ENCODE measurements around the gene CDH2. TPM values are rescaled to one million over a fixed set of nuclear protein-coding genes. Genes with fewer than 3 reads are reported as not detected.
A peak's percentile ranks its signal among the peaks of the same experiment; 100 is the strongest.

The CDH2 gene
- total and polyA plus RNA-seq, 10 donors: 0.96 to 40.2 (median 24.6) TPM

DNA sequence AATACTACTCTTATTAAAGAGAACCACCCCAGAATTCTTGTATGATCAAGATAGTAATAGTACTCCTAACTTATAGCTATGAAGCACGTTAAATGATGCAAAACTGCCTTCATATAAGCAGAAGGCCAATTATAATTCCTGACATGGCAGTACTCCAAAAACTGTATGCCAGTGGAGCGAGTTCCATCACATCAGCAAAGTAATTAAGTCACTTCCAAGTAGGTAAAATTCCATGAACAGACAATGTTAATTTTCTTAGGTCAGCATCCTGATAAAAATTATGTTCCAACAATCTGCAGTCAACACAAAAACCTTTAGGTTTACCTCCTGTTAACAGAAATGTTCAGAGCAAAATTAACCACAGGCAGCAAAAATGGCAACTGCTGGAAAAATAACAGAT lies 136.7 kb downstream of the CDH2 start:
- Histone ChIP-seq H3K9me3 (no peaks in the 10 kb centered on the region), H3K4me3 (no peak overlapping the region), H3K4me1 (peaks cover 0 to 4% (median 0%) of the 10 kb centered on the region in 6 donors), H3K27ac (no peak overlapping the region), H3K27me3 (replicated peaks in 1 of 7) (no peaks in the 10 kb centered on the region), H3K36me3 (no peaks in the 10 kb centered on the region)
- 53 to 75% (median 71%) methylated on average over 2 of the region's 2 CpGs for WGBS, 5 donors
- intact Hi-C loops (cut with DNase I; ENCODE audit: low total_unique reads): no loop called here
- DNase-seq: no peak
- TF ChIP-seq POLR2AphosphoS5 (IDR thresholded peaks at IDR 0.05): no peak

DNA sequence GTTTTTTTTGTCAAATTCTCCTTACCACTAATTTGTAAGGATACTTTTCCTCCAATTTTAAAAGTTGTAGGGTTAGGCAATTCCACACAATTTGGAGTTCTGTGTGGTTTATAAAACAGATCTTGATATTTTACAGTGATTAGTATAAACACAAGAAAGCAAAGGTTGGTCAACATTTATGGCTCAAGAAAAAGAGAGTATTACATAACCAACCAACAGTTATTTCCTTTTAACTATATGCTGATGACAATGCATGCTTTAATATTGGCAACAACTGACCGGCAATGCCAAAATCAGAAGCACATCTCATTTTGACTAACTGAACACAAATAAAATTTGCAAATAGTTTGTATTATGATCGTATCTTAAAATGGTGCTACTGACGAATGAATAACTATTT lies 137.2 kb downstream of the CDH2 start:
- no peaks in the 10 kb centered on the region for H3K27me3 ChIP-seq (replicated peaks in 1 of 7)
- TF ChIP-seq, protein P1, sequence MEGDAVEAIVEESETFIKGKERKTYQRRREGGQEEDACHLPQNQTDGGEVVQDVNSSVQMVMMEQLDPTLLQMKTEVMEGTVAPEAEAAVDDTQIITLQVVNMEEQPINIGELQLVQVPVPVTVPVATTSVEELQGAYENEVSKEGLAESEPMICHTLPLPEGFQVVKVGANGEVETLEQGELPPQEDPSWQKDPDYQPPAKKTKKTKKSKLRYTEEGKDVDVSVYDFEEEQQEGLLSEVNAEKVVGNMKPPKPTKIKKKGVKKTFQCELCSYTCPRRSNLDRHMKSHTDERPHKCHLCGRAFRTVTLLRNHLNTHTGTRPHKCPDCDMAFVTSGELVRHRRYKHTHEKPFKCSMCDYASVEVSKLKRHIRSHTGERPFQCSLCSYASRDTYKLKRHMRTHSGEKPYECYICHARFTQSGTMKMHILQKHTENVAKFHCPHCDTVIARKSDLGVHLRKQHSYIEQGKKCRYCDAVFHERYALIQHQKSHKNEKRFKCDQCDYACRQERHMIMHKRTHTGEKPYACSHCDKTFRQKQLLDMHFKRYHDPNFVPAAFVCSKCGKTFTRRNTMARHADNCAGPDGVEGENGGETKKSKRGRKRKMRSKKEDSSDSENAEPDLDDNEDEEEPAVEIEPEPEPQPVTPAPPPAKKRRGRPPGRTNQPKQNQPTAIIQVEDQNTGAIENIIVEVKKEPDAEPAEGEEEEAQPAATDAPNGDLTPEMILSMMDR (IDR thresholded peaks at IDR 0.05 in 8 of 11, conservative IDR thresholded peaks at IDR 0.05 in 3 of 11): no peak
- TF ChIP-seq POLR2A (IDR thresholded peaks at IDR 0.05) (no peak), POLR2AphosphoS5 (IDR thresholded peaks at IDR 0.05) (no peak)
- H3K4me3 ChIP-seq: no peak overlapping the region
- H3K36me3 ChIP-seq: no peaks in the 10 kb centered on the region
- H3K9me3 ChIP-seq: no peaks in the 10 kb centered on the region
- intact Hi-C loops (cut with DNase I; ENCODE audit: low total_unique reads): no loop called here
- no peak for DNase-seq
- peak overlapping the region in 2 of 8 donors; percentile 4 to 17 for H3K27ac ChIP-seq
- H3K4me1 ChIP-seq: peaks cover 0 to 4% (median 0%) of the 10 kb centered on the region in 6 donors
- 78 to 95% (median 79%) methylated on average over 3 of the region's 3 CpGs for WGBS, 5 donors

DNA sequence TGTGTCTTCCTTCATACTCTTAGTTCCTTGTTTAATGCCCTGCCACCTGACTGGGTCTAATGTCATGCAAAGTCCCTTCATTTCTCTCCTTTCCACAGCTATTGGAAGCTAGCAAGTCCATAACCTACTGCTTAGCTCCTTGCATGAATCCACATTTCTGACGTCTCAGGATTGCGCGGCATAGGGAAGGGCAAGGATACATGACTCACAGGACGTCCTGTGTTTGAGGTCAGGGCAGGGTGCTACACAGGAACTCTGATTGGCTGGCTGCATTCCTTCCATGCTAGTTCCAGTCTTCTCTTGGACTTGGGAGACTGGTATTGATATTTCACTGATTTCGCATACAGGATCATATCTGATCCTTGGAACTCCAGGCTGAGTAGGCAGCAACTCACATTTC lies 137.9 kb downstream of the CDH2 start:
- peak in 1 of 3 donors; percentile 44 for TF ChIP-seq POLR2AphosphoS5 (IDR thresholded peaks at IDR 0.05)
- TF ChIP-seq, protein P1 (IDR thresholded peaks at IDR 0.05 in 8 of 11, conservative IDR thresholded peaks at IDR 0.05 in 3 of 11): no peak
- Histone ChIP-seq H3K36me3 (no peaks in the 10 kb centered on the region), H3K27ac (peak overlapping the region in 3 of 8 donors; percentile 4 to 18 (median 17)), H3K9me3 (no peaks in the 10 kb centered on the region), H3K4me3 (no peak overlapping the region), H3K4me1 (peaks cover 0 to 4% (median 0%) of the 10 kb centered on the region in 6 donors), H3K27me3 (replicated peaks in 1 of 7) (no peaks in the 10 kb centered on the region)
- no peak for DNase-seq
- WGBS, 5 donors: 56 to 81% (median 62%) methylated on average over 5 of the region's 5 CpGs
- intact Hi-C loops (cut with DNase I; ENCODE audit: low total_unique reads): no loop called here

DNA sequence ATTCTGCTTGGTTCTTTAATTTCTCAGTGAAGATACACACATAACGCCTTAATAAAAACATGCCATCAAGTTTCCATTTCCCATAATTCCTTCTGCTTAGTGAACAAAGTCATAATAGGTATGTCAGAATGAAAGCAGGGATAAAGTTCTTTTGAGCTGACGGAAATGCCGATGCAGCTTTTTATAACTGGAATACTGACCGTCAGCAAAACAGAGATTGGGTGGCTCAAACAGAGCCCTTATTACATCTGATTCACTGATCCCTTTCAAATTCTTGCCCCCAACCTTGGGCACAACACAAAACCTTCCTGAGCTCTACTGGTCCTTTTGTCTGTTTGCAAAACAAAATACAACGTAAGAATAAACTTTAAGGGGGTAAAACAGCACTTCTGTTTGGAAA lies 140.4 kb downstream of the CDH2 start:
- TF ChIP-seq POLR2A (IDR thresholded peaks at IDR 0.05) (no peak), POLR2AphosphoS5 (IDR thresholded peaks at IDR 0.05) (no peak)
- TF ChIP-seq, protein P1 (IDR thresholded peaks at IDR 0.05 in 8 of 11, conservative IDR thresholded peaks at IDR 0.05 in 3 of 11): no peak
- no peak for DNase-seq
- Histone ChIP-seq H3K27me3 (replicated peaks in 1 of 7) (no peaks in the 10 kb centered on the region), H3K4me3 (no peak overlapping the region), H3K36me3 (no peaks in the 10 kb centered on the region), H3K9me3 (no peaks in the 10 kb centered on the region), H3K27ac (peak overlapping the region in 6 of 8 donors; percentile 13 to 62 (median 49)), H3K4me1 (peaks cover 0 to 4% (median 0%) of the 10 kb centered on the region in 6 donors)
- WGBS, 5 donors: 72 to 79% (median 74%) methylated on average over 5 of the region's 5 CpGs
- intact Hi-C loops (cut with DNase I; ENCODE audit: low total_unique reads): no loop called here

DNA sequence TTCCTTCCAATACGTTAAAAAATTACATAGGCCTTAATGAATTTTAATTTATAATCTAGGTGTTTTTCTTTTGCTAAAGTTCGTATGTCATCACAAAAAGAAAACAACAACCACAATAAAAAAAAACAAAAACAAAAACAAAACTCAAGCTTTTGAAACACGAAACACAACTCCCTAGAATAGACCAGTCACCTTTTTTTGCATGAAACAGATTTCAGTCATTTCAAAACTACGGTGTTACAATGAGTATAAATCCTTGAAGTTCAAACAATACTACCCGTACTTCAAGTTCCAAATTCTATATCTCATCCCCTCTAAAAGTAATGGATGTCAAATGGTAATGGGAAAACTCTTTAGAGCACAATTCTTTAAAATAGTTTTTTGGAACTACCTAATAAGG lies 142.4 kb downstream of the CDH2 start:
- no peaks in the 10 kb centered on the region for H3K4me1 ChIP-seq
- no peaks in the 10 kb centered on the region for H3K36me3 ChIP-seq
- no peak overlapping the region for H3K4me3 ChIP-seq
- H3K9me3 ChIP-seq: no peaks in the 10 kb centered on the region
- 78 to 93% (median 80%) methylated on average over 5 of the region's 5 CpGs for WGBS, 5 donors
- DNase-seq: no peak
- intact Hi-C loops (cut with DNase I; ENCODE audit: low total_unique reads): no loop called here
- TF ChIP-seq, protein P1 (IDR thresholded peaks at IDR 0.05 in 8 of 11, conservative IDR thresholded peaks at IDR 0.05 in 3 of 11): no peak
- no peak for TF ChIP-seq POLR2A (IDR thresholded peaks at IDR 0.05)
- no peak for TF ChIP-seq POLR2AphosphoS5 (IDR thresholded peaks at IDR 0.05)
- no peaks in the 10 kb centered on the region for H3K27me3 ChIP-seq (replicated peaks in 1 of 7)
- H3K27ac ChIP-seq: no peak overlapping the region
